Measurements from ENCODE around the gene NDUFA8.
"Not testable (repeated sequence)": the region's sequence is repeated elsewhere in the genome, so short reads cannot be mapped to it uniquely, and the experiment has no call there.

NDUFA8 gene

DNA sequence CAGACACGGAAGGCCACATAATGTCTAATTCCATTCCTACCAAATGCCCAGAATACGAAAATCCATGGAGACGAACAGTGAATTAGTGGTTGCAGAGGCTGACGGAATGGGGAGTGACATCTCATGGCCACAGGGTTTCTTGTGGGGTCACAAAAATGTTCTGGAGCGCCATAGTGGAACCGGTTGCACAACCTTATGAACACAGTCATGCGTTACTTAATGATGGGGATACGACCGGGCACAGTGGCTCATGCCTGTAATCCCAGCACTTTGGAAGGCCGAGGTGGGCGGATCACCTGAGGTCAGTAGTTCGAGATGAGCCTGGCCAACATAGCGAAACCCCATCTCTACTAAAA lies 40.4 kb downstream of the NDUFA8 start:
- no peak for DNase-seq

DNA sequence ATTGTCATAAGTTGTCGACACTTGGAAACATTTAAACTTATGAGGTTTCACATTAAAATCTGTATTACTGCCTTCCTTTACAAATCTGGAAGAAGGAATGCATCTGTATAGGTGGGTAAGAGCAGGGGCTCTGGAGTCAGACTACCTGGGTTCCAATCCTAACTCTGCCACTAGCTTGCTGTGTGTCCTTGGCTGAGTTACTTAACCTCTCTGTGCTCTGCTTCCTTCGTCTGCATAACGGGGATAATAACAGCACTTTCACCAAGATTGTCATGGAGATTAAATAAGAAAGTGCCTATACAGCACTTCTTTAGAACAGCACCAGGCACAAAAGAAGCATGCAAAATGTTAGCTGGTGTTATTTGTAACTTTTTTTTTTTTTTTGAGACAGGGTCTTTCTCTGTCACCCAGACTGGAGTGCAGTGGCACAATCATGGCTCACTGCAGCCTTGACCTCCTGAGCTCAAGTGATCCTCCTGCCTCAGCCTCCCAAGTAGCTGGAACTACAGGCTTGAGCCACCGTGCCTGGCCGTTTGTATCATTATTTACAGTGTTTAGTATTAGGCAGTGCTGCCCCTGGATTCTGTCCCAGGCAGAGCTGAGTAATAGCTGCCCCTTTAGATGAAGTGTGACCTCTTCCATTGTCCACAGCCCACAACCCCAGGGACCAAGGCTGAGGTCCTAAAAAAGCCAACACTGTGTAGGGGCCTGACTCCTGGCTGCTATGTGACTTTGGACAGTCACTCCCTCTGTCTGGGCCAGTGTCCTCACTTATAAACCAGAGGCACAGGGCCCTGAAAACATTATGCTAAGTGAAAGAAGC lies 41.0 kb downstream of the NDUFA8 start:
- no peak for DNase-seq

- DNase-seq: not testable (repeated sequence)
Observed at GRCh38 chr9:122117241-122117640, 42.3 kb downstream of the NDUFA8 start.

GRCh38 chr9:122116448-122117173 lies 43.0 kb downstream of the NDUFA8 start:
- DNase-seq: no peak

GRCh38 chr9:122116040-122116439 lies 43.5 kb downstream of the NDUFA8 start:
- no peak for DNase-seq

DNA sequence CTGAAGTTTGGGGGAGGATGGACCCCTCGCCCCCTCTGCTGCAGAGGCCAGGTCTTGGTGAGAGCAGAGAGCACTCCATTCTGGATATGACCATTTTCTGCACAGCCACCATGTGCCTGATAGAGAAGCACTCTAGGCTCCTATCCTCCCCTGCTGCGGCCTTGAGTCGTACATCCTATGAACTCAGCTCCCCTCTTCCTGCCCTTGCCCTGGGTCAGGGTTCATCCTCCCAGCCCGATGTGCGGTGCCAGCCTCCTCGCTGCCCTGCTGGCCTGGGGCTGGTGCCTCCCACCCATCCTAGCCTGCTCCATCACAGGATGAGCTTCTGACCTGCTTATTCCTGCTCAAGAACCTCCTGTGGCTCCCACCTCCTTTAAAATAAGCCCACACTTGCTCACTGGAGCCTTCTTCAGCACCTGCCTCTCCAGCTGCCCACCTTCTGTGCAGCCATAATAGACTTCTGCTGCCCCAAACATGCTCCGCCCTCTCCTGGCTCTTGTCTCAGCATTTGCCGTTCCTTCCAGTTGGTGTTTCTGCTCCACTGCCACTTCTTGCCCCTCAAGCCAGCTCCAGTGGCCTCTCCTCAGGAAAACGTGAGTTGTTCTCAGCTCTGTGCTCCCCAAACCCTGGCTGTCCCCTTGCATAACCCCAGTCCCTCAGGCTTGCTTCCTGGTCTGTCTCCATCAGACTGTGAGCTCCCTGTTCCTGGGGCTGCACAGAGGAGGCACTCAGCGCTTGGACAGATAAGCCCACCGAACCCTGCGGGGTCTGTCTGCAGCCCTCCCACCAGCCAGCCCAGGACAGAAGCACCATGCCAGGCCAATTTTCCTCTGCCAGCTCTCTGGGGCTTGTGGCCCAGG lies 44.2 kb downstream of the NDUFA8 start:
- no peak for DNase-seq

GRCh38 chr9:122113574-122113973 lies 46.0 kb downstream of the NDUFA8 start:
- DNase-seq: no peak

DNA sequence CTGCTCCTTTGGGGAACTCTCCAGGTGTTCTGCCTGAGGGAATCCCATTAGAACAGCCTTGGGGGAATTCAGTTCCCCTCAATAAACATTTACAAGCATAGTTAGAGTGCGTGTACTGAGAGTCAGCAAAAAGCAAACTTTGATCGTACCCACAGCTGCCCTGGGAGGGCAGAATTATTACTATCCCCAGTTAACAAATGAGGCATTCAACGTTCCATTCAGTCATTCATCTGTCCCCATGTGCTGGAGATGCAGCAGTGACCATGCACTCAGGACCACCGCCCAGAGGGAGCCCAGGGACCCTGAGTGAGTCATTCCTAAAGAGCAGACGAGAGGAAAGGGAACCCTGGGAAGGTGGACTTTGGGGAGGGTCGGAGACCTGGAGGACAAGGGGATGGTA lies 47.3 kb downstream of the NDUFA8 start:
- DNase-seq: no peak

- no peak for DNase-seq
Observed at GRCh38 chr9:122111413-122112085, 48.0 kb downstream of the NDUFA8 start.

- no peak for DNase-seq
Observed at GRCh38 chr9:122110100-122110833, 49.3 kb downstream of the NDUFA8 start.

- no peak for DNase-seq
Observed at GRCh38 chr9:122109035-122109813, 50.4 kb downstream of the NDUFA8 start.

DNA sequence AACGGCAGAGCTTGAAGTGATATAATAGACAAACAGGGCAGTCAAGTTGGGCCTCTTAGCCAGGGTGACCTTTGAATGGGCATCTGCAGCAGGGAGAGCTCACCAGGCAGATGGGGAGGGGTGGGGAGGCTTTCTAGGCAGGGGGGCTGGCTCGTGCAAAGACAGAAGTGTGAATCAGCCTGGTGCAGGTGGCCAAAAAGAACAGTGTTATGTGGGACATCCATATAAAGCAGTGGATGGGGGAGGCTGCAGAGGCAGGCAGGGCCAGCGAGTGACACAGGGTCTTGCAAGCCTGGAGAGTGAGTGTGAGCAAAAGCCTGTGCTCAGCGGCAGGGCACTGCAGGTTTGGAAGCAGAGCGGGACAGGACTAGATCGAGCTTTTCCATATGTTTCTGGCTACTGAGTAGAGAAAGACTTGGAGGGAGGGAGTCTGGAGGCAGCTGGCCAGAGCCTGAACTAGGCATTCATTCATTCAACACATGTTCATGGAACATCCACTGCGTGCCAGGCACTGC lies 52.2 kb downstream of the NDUFA8 start:
- DNase-seq: no peak

DNA sequence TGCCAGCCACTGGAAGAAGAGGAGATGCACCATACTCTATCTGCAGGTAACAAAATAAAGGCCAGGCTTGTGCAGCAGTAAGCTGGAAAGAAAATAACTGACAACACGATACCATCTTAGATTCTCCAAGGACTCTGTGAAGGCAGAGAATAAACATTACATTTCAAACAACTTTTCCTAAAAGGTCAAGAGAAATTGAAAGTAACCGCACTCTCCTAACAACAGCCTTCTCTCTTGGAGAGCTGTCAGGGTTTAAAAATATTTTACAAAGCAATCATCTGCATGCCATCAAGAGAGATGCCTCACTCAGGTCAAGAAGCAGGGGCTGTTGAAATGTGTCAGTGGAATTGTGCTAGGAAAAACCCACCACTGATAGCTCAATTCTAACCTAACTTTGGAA lies 53.0 kb downstream of the NDUFA8 start:
- no peak for DNase-seq

DNA sequence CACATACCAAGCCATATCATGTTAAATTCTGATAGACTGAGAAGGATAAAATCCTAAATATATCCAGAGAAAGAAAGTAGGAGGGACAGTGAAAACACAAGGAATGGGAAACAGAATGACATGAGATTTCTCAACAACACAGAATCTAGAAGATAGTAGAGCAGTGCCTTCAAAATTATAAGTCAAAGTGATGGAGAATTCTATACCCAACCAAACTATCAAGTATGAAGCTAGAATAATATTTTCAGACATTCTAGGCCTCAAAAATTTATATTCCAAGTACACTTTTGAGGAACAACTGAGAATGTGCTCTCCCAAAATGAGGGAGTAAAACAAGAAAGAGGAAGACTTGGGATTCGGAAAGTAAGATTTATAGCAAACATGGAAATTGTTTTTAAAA lies 55.6 kb downstream of the NDUFA8 start:
- DNase-seq: no peak

- DNase-seq: no peak
Observed at GRCh38 chr9:122102156-122102555, 57.4 kb downstream of the NDUFA8 start.

GRCh38 chr9:122100756-122101155 lies 58.8 kb downstream of the NDUFA8 start:
- DNase-seq: no peak

- peak; percentile 59 for DNase-seq
Observed at GRCh38 chr9:122099271-122099869, 60.2 kb downstream of the NDUFA8 start.

DNA sequence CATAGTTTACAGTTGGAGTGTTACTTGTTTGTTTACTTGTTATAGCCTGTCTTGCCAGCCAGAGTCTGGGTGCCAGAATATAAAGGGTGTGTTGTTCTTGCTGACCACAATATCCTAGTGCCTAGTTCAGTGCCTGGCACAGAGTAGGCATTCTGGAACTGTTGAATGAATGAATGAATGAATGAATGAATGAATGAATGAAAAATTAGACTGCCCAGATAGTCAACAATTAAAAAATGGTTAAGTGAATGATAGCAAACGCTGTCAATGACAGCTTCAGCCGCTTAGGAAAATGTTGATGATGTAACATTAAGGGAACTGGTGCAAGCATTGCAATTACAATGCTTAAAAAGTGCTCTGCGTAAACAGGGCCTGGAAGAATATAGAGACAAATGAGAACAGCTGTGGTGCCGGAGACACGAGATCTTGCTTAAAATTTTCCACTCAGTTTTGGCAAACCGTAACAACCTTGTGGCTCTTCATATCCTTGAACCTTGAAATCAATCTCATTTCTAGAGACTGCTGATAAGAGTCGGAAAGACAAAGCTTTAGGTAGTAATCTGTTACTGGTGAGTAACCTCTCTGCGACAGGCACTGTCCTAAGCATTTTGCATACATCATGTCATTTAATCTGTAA lies 61.8 kb downstream of the NDUFA8 start:
- no peak for DNase-seq

DNA sequence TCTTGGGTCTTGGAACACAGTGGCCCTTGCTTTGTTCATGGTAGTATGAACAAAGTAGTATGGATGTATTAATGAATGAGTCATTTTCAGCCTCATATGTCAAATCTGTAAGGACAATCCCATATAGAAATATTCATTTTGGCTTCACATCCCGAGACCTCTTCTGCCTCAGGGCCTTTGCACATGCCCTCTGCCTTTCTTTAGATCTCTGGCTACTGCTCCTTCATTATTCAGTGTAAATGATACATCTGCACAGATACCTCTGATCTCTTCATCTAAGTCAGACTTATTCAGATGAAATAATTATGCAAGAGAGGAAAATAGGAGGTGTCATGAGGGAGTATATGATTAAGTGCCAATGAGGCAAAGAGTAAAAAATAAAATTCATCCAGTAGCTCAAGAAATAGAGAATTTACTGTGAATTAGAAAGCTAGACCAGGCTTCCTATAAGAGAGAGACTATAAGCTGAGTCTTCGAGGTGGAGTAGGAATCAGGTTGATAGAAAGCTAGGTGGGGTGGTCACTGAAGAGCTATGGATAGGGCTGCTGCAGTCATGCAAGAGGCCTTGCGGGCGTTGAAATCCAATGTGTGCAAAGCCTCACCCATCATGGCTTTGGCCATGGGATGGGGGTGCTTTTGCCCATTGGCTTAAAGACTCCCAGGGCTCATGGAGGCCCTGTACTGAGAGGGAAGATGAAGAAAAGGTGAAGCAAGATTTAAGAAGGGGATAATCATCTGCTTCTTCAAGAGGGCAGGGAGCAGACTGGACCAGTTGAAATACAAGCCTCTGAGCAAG lies 62.8 kb downstream of the NDUFA8 start:
- no peak for DNase-seq

All from NCI-H1105 (cell line).